CD4-positive, alpha-beta T cell treated with Interleukin-21 for 1 hour (primary cell): ENCODE data around the gene EPM2AIP1.

ENCODE experiments used
- DNase-seq: peaks from one replicate; pipeline ENCODE4 v3.0.0-alpha.2; 2020

EPM2AIP1 gene

GRCh38 chr3:36944641-36945270 lies 48.2 kb downstream of the EPM2AIP1 start, which contains the start of gene TRANK1:
Gene TRANK1 (minus strand): TSS chr3:36945054. CDS start chr3:36944809, 245 bp downstream.
- peak; percentile 86 for DNase-seq

- peak; percentile 21 for DNase-seq
These were observed 48.8 kb downstream of the EPM2AIP1 start for GRCh38 chr3:36944012-36944640.

GRCh38 chr3:36943601-36944000 lies 49.3 kb downstream of the EPM2AIP1 start:
- no peak for DNase-seq

- no peak for DNase-seq
These were observed 50.2 kb downstream of the EPM2AIP1 start for GRCh38 chr3:36942638-36943248.

GRCh38 chr3:36941658-36942057 lies 51.3 kb downstream of the EPM2AIP1 start:
- DNase-seq, result no peak

GRCh38 chr3:36941162-36941561 lies 51.8 kb downstream of the EPM2AIP1 start:
- DNase-seq, result no peak

GRCh38 chr3:36937492-36937891 lies 55.4 kb downstream of the EPM2AIP1 start:
- no peak for DNase-seq
